ENCODE data around the gene NUPR2. TPM values are rescaled to one million over a fixed set of nuclear protein-coding genes. Genes with fewer than 3 reads are reported as not detected.
A peak's percentile ranks its signal among the peaks of the same experiment; 100 is the strongest.
"Not testable (repeated sequence)": the region's sequence is repeated elsewhere in the genome, so short reads cannot be mapped to it uniquely, and the experiment has no call there.

The NUPR2 gene
- total RNA-seq, 1 donor from 2014 or later = not detected

- ATAC-seq (ENCODE audit: low read depth) (no peak), DNase-seq (no peak)
- Mint-ChIP-seq H3K4me1 (peaks cover 4% of the 10 kb centered on the region), H3K4me3 (no peak overlapping the region), H3K36me3 (ENCODE audit: low read depth) (peaks cover 47% of the 10 kb centered on the region), H3K27me3 (no peaks in the 10 kb centered on the region), H3K9me3 (no peaks in the 10 kb centered on the region), H3K27ac (no peak overlapping the region)
- ChIA-PET POLR2A (no interaction called here), CTCF (no interaction called here)
- TF ChIP-seq, protein P1, sequence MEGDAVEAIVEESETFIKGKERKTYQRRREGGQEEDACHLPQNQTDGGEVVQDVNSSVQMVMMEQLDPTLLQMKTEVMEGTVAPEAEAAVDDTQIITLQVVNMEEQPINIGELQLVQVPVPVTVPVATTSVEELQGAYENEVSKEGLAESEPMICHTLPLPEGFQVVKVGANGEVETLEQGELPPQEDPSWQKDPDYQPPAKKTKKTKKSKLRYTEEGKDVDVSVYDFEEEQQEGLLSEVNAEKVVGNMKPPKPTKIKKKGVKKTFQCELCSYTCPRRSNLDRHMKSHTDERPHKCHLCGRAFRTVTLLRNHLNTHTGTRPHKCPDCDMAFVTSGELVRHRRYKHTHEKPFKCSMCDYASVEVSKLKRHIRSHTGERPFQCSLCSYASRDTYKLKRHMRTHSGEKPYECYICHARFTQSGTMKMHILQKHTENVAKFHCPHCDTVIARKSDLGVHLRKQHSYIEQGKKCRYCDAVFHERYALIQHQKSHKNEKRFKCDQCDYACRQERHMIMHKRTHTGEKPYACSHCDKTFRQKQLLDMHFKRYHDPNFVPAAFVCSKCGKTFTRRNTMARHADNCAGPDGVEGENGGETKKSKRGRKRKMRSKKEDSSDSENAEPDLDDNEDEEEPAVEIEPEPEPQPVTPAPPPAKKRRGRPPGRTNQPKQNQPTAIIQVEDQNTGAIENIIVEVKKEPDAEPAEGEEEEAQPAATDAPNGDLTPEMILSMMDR (IDR thresholded peaks at IDR 0.05) = no peak
- intact Hi-C loops (cut with micrococcal nuclease) = loop anchor here (10.0 kb wide), 1 partner anchor 643 kb away; no protein-coding TSS in a partner anchor
Measured at GRCh38 chr7:56078196-56078595, 38.0 kb downstream of the NUPR2 start.

DNA sequence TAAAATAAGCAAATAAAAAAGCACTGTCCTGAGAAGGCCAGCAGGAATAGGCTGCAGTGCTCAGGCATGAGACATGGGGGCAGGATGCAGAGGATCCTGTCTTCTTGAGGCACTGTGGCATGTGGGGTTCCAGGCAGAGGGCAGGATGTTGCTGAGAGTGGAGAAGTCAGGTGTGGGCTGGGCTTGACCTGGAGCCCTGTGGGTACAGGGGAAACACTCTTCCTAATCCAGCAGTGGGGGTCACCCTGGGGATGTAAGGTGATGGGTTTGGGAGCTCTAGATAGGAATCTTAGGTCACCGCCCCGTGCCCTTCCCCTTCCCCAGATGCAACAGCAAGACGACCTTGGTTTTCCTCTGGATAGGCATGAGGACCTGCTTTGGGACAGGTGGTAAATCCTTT is 38.5 kb downstream of the NUPR2 start:
- Mint-ChIP-seq H3K4me3 (no peak overlapping the region), H3K27ac (no peak overlapping the region), H3K36me3 (ENCODE audit: low read depth) (peaks cover 52% of the 10 kb centered on the region), H3K9me3 (no peaks in the 10 kb centered on the region), H3K4me1 (peaks cover 4% of the 10 kb centered on the region), H3K27me3 (no peaks in the 10 kb centered on the region)
- ATAC-seq (ENCODE audit: low read depth) = no peak
- intact Hi-C loops (cut with micrococcal nuclease) = loop anchor here (10.0 kb wide), 1 partner anchor 643 kb away; no protein-coding TSS in a partner anchor
- ChIA-PET POLR2A (no interaction called here), CTCF (no interaction called here)
- DNase-seq = no peak
- TF ChIP-seq, protein P1 (IDR thresholded peaks at IDR 0.05) = no peak

DNA sequence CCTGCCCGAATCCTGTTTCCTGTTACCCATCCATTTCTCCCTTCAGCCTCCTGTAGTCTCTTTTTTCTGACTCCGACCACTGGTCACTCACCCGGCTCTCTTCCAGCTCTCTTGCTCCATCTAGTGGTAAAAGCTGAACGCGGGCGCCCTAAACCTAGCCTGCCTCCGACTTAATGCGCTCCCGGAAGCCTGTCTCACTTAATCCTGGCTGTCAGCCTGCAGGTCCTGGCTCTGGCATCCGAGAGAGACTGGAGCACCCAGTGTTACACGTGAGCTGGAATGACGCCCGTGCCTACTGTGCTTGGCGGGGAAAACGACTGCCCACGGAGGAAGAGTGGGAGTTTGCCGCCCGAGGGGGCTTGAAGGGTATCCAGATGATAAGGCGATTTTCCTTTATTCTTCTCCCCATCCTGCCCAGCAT is 41.8 kb downstream of the NUPR2 start:
- intact Hi-C loops (cut with micrococcal nuclease) = loop anchor here (1.0 to 10.0 kb wide), 5 partner anchors 10 to 794 kb away; partner anchors contain the start of gene SUMF2
- POLR2A ChIA-PET = interaction anchor here (0.6 to 1.5 kb wide), 4 partner anchors 23 to 500 kb away, joined by 3 to 5 read pairs (median 4); partner anchors contain the start of genes CCT6A and PSPH
- Mint-ChIP-seq H3K27ac (no peak overlapping the region), H3K27me3 (no peaks in the 10 kb centered on the region), H3K9me3 (no peaks in the 10 kb centered on the region), H3K36me3 (ENCODE audit: low read depth) (peaks cover 48% of the 10 kb centered on the region), H3K4me1 (peaks cover 4% of the 10 kb centered on the region), H3K4me3 (no peak overlapping the region)
- peak; percentile 64 for DNase-seq
- TF ChIP-seq, protein P1 (IDR thresholded peaks at IDR 0.05) = no peak
- CTCF ChIA-PET = interaction anchor here (0.6 to 4.2 kb wide), 16 partner anchors 9 to 797 kb away, joined by 3 to 53 read pairs (median 4); partner anchors contain the start of genes CHCHD2 and SUMF2
- ATAC-seq (ENCODE audit: low read depth) = peak; percentile 94

DNA sequence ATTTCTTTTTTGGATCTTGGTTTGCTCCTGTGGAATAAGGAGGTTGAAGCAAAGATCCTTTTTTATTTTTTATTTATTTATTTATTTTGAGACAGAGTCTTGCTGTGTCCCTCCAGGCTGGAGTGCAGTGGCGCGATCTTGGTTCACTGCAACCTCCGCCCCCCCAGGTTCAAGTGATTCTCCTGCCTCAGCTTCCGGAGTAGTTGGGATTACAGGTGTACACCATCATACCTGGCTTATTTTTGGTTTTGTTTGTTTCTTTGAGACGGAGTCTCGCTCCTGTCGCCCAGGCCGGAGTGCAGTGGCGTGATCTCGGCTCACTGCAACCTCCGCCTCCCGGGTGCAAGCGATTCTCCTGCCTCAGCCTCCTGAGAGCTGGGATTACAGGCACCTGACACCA is 49.8 kb downstream of the NUPR2 start:
- H3K27ac Mint-ChIP-seq; DNase-seq; H3K4me3 Mint-ChIP-seq; H3K27me3 Mint-ChIP-seq; POLR2A ChIA-PET; ATAC-seq (ENCODE audit: low read depth); H3K9me3 Mint-ChIP-seq: not testable (repeated sequence)
- intact Hi-C loops (cut with micrococcal nuclease) = loop anchor here (10.0 kb wide), 1 partner anchor 502 kb away; no protein-coding TSS in a partner anchor
- H3K4me1 Mint-ChIP-seq = peaks cover 29% of the 10 kb centered on the region
- CTCF ChIA-PET = interaction anchor here (2.4 to 4.3 kb wide), 2 partner anchors 8 to 59 kb away, joined by 5 to 25 read pairs; no protein-coding TSS in a partner anchor
- H3K36me3 Mint-ChIP-seq (ENCODE audit: low read depth) = peaks cover 53% of the 10 kb centered on the region

Other genes starting within 250 kb of the NUPR2 start
- 1.5 and 4.3 TPM in 2 replicates for gene ZNF713, start 229.0 kb downstream of the NUPR2 start, total RNA-seq
- gene MRPS17, start 164.5 kb downstream of the NUPR2 start, total RNA-seq = 16.9 and 20.6 TPM in 2 replicates
- gene NIPSNAP2, start 151.8 kb downstream of the NUPR2 start, total RNA-seq = 33.7 and 43.8 TPM in 2 replicates
- gene PSPH, start 65.0 kb downstream of the NUPR2 start, total RNA-seq = 7.9 and 9.0 TPM in 2 replicates
- 149 and 158 TPM in 2 replicates for gene CCT6A, start 64.7 kb downstream of the NUPR2 start, total RNA-seq
- gene SUMF2, start 52.1 kb downstream of the NUPR2 start, total RNA-seq = 91.1 and 103 TPM in 2 replicates
- 2.0 and 3.4 TPM in 2 replicates for gene PHKG1, start 23.5 kb downstream of the NUPR2 start, total RNA-seq
- gene CHCHD2, start 9.9 kb downstream of the NUPR2 start, total RNA-seq = 309 and 350 TPM in 2 replicates

All from activated B cell treated with CpG ODN at 0.5 μM for 24 hours (primary cell).